Measurements from ENCODE around the gene ABCC3. TPM values are rescaled to one million over a fixed set of nuclear protein-coding genes. Genes with fewer than 3 reads are reported as not detected.

ABCC3 gene
- total RNA-seq, 1 experiment from 2014 or later = 88.0 TPM

DNA sequence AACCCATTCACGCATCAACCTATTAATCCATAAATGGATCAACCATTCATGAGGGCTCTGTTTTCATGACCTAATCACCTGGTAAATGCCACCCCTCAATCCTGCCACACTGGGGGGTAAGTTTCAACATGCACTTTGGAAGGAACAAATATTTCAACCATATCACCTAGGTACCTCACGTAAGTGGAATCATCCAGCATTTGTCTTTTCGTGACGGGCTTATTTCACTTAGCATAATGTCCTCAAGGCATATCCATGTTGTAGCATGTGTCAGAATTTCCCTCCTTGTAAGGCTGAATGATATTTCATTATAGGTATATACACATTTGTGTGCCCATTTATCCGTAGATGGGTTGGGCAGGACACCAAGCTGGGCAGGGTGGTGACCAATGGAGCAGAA lies 37.4 kb downstream of the ABCC3 start:
- H3K9me3 Mint-ChIP-seq (ENCODE audit: low read depth, unreplicated experiment) = no peaks in the 10 kb centered on the region
- intact Hi-C loops (cut with micrococcal nuclease; ENCODE audit: unreplicated experiment) = no loop called here
- peaks cover 55% of the 10 kb centered on the region for H3K4me1 Mint-ChIP-seq (ENCODE audit: low read depth, unreplicated experiment)
- TF ChIP-seq, protein P1, sequence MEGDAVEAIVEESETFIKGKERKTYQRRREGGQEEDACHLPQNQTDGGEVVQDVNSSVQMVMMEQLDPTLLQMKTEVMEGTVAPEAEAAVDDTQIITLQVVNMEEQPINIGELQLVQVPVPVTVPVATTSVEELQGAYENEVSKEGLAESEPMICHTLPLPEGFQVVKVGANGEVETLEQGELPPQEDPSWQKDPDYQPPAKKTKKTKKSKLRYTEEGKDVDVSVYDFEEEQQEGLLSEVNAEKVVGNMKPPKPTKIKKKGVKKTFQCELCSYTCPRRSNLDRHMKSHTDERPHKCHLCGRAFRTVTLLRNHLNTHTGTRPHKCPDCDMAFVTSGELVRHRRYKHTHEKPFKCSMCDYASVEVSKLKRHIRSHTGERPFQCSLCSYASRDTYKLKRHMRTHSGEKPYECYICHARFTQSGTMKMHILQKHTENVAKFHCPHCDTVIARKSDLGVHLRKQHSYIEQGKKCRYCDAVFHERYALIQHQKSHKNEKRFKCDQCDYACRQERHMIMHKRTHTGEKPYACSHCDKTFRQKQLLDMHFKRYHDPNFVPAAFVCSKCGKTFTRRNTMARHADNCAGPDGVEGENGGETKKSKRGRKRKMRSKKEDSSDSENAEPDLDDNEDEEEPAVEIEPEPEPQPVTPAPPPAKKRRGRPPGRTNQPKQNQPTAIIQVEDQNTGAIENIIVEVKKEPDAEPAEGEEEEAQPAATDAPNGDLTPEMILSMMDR (IDR thresholded peaks at IDR 0.05; ENCODE audit: unreplicated experiment) = no peak
- no peaks in the 10 kb centered on the region for H3K27me3 Mint-ChIP-seq (ENCODE audit: unreplicated experiment)
- CTCF ChIA-PET = interaction anchor here (0.7 to 1.7 kb wide), 4 partner anchors 12 to 55 kb away, joined by 3 to 9 read pairs (median 4); no protein-coding TSS in a partner anchor
- peaks cover 31% of the 10 kb centered on the region for H3K36me3 Mint-ChIP-seq (ENCODE audit: insufficient read depth, unreplicated experiment)
- no TSS peak for BruUV-seq (replicated peaks)
- H3K27ac Mint-ChIP-seq (ENCODE audit: unreplicated experiment) = no peak overlapping the region
- H3K4me3 Mint-ChIP-seq (ENCODE audit: low read depth, unreplicated experiment) = no peak overlapping the region
- no peak for DNase-seq

DNA sequence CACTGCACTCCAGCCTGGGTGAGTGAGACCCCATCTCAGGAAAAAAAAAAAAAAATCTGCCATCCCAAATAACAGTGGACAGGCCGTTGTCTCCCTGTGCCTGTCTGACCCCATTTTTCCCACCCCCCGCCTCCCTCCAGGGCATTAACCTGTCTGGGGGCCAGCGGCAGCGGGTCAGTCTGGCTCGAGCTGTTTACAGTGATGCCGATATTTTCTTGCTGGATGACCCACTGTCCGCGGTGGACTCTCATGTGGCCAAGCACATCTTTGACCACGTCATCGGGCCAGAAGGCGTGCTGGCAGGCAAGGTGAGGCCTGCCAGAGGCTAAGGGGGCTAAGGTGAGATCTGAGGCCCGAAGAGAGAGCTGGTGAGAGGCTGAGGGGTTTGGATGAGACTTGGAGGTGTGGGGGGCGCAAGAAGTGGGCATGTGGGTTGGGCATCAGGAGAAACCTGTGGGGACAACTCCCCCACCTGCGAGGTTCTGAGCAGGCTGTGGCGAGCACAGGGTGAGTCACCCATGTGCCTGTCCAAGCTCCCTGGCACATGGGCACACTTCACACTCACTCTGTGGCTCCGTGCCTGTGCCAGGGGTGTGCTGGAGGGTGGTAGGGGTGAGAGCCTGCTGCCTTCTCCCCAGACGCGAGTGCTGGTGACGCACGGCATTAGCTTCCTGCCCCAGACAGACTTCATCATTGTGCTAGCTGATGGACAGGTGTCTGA lies 38.3 kb downstream of the ABCC3 start:
- Mint-ChIP-seq H3K9me3 (ENCODE audit: low read depth, unreplicated experiment) (no peaks in the 10 kb centered on the region), H3K36me3 (ENCODE audit: insufficient read depth, unreplicated experiment) (peaks cover 30% of the 10 kb centered on the region), H3K27ac (ENCODE audit: unreplicated experiment) (no peak overlapping the region), H3K4me1 (ENCODE audit: low read depth, unreplicated experiment) (peaks cover 46% of the 10 kb centered on the region), H3K27me3 (ENCODE audit: unreplicated experiment) (no peaks in the 10 kb centered on the region), H3K4me3 (ENCODE audit: low read depth, unreplicated experiment) (no peak overlapping the region)
- TF ChIP-seq, protein P1 (IDR thresholded peaks at IDR 0.05; ENCODE audit: unreplicated experiment) = no peak
- CTCF ChIA-PET = interaction anchor here (0.6 to 1.7 kb wide), 6 partner anchors 11 to 56 kb away, joined by 3 to 9 read pairs (median 4); no protein-coding TSS in a partner anchor
- DNase-seq = no peak
- intact Hi-C loops (cut with micrococcal nuclease; ENCODE audit: unreplicated experiment) = no loop called here
- no TSS peak for BruUV-seq (replicated peaks)

DNA sequence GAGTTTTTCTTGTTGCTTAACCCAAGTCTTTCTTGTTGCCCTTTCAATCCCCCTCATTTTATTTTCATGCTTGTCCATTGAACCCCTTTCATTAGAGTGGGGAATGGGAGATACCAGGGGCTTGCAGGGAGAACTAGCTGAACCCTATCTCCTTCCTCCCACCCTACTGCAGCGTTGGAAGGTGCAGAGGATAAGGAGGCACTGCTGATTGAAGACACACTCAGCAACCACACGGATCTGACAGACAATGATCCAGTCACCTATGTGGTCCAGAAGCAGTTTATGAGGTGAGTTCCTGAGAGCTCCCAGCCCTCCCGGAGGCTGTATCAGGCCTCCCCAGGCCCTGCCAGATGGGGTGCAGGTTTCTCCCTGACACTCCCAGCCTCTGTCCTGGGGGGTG lies 40.5 kb downstream of the ABCC3 start:
- no peaks in the 10 kb centered on the region for H3K9me3 Mint-ChIP-seq (ENCODE audit: low read depth, unreplicated experiment)
- intact Hi-C loops (cut with micrococcal nuclease; ENCODE audit: unreplicated experiment) = no loop called here
- no peak overlapping the region for H3K4me3 Mint-ChIP-seq (ENCODE audit: low read depth, unreplicated experiment)
- H3K27me3 Mint-ChIP-seq (ENCODE audit: unreplicated experiment) = no peaks in the 10 kb centered on the region
- CTCF ChIA-PET = interaction anchor here (0.7 kb wide), 1 partner anchor 49 kb away, joined by 6 read pairs; no protein-coding TSS in a partner anchor
- DNase-seq = no peak
- no peak overlapping the region for H3K27ac Mint-ChIP-seq (ENCODE audit: unreplicated experiment)
- TF ChIP-seq, protein P1 (IDR thresholded peaks at IDR 0.05; ENCODE audit: unreplicated experiment) = no peak
- H3K4me1 Mint-ChIP-seq (ENCODE audit: low read depth, unreplicated experiment) = peaks cover 38% of the 10 kb centered on the region
- no TSS peak for BruUV-seq (replicated peaks)
- peaks cover 38% of the 10 kb centered on the region for H3K36me3 Mint-ChIP-seq (ENCODE audit: insufficient read depth, unreplicated experiment)

DNA sequence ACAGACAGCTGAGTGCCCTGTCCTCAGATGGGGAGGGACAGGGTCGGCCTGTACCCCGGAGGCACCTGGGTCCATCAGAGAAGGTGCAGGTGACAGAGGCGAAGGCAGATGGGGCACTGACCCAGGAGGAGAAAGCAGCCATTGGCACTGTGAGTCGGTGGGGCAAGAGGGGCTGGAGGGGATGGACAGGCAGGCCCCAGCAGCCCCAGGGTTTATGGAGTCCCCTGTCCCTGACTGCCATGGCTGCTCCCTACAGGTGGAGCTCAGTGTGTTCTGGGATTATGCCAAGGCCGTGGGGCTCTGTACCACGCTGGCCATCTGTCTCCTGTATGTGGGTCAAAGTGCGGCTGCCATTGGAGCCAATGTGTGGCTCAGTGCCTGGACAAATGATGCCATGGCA lies 40.9 kb downstream of the ABCC3 start:
- Mint-ChIP-seq H3K4me3 (ENCODE audit: low read depth, unreplicated experiment) (no peak overlapping the region), H3K9me3 (ENCODE audit: low read depth, unreplicated experiment) (no peaks in the 10 kb centered on the region), H3K27ac (ENCODE audit: unreplicated experiment) (no peak overlapping the region), H3K27me3 (ENCODE audit: unreplicated experiment) (no peaks in the 10 kb centered on the region), H3K36me3 (ENCODE audit: insufficient read depth, unreplicated experiment) (peaks cover 38% of the 10 kb centered on the region), H3K4me1 (ENCODE audit: low read depth, unreplicated experiment) (peaks cover 36% of the 10 kb centered on the region)
- no TSS peak for BruUV-seq (replicated peaks)
- intact Hi-C loops (cut with micrococcal nuclease; ENCODE audit: unreplicated experiment) = no loop called here
- DNase-seq = no peak
- TF ChIP-seq, protein P1 (IDR thresholded peaks at IDR 0.05; ENCODE audit: unreplicated experiment) = no peak
- CTCF ChIA-PET = no interaction called here
